HEK293 (cell line): ENCODE results near the gene WTAP.

ENCODE experiments used
- BCL11B ChIP-seq: fragments of 450-650 bp; formaldehyde crosslinking; IDR thresholded peaks from 2 replicates; pipeline ENCODE4 v1.5.1; 2016; ENCODE audit warnings: low read depth, missing biosample characterization, missing genetic modification characterization
- GLI4 ChIP-seq: fragments of 450-650 bp; formaldehyde crosslinking; IDR thresholded peaks from 2 replicates; pipeline ENCODE4 v1.5.1; 2016; ENCODE audit warnings: missing biosample characterization, missing genetic modification characterization
- KLF7 ChIP-seq: fragments of 450-650 bp; formaldehyde crosslinking; IDR thresholded peaks from 2 replicates; pipeline ENCODE4 v1.5.1; 2016; ENCODE audit warnings: missing biosample characterization, missing genetic modification characterization, borderline replicate concordance
- YY1 ChIP-seq: fragments of 450-650 bp; formaldehyde crosslinking; IDR thresholded peaks from 2 replicates; pipeline ENCODE4 v1.5.1; 2018; ENCODE audit warnings: missing biosample characterization, missing genetic modification characterization
- ZNF2 ChIP-seq: fragments of 450-650 bp; formaldehyde crosslinking; IDR thresholded peaks from 2 replicates; pipeline ENCODE4 v1.5.1; 2016; ENCODE audit warnings: missing biosample characterization, missing genetic modification characterization
- TF ChIP-seq, protein P1 (sequence below): fragments of 450-650 bp; formaldehyde crosslinking; IDR thresholded peaks from 2 replicates; pipeline ENCODE4 v1.5.1; 2016; ENCODE audit warnings: missing biosample characterization, missing genetic modification characterization
- TF ChIP-seq, protein P2 (sequence below): fragments of 450-650 bp; formaldehyde crosslinking; IDR thresholded peaks from 2 replicates; pipeline ENCODE4 v1.5.1; 2016; ENCODE audit warnings: missing biosample characterization, missing genetic modification characterization
- TF ChIP-seq, protein P3 (sequence below): fragments of 450-650 bp; formaldehyde crosslinking; IDR thresholded peaks from 2 replicates; pipeline ENCODE4 v1.5.1; 2016; ENCODE audit warnings: missing biosample characterization, missing genetic modification characterization

DNA sequence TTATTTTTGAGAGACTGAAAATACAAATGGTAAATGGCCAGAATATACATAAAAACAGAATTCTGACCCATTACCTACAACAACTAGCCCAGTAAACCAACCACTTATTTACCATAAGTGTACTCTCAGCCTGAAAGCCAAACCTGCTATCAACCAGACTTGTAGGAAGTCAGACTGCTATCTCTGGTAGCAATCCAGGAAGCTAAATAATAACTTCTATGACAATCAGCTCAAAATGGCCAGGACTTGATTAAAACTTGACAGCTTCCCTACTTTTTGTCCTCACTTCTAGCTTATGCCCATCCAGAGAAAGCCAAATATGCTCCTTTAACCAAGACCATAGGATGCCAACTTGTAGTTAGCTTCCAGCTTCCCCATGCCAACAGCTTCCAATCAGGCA lies 4.7 kb upstream of the WTAP start:
- TF ChIP-seq BCL11B: no peak
- TF ChIP-seq, protein P1, sequence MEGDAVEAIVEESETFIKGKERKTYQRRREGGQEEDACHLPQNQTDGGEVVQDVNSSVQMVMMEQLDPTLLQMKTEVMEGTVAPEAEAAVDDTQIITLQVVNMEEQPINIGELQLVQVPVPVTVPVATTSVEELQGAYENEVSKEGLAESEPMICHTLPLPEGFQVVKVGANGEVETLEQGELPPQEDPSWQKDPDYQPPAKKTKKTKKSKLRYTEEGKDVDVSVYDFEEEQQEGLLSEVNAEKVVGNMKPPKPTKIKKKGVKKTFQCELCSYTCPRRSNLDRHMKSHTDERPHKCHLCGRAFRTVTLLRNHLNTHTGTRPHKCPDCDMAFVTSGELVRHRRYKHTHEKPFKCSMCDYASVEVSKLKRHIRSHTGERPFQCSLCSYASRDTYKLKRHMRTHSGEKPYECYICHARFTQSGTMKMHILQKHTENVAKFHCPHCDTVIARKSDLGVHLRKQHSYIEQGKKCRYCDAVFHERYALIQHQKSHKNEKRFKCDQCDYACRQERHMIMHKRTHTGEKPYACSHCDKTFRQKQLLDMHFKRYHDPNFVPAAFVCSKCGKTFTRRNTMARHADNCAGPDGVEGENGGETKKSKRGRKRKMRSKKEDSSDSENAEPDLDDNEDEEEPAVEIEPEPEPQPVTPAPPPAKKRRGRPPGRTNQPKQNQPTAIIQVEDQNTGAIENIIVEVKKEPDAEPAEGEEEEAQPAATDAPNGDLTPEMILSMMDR (tag by site-specific recombination): no peak
- no peak for TF ChIP-seq YY1 (tag by site-specific recombination)
- TF ChIP-seq, protein P2, sequence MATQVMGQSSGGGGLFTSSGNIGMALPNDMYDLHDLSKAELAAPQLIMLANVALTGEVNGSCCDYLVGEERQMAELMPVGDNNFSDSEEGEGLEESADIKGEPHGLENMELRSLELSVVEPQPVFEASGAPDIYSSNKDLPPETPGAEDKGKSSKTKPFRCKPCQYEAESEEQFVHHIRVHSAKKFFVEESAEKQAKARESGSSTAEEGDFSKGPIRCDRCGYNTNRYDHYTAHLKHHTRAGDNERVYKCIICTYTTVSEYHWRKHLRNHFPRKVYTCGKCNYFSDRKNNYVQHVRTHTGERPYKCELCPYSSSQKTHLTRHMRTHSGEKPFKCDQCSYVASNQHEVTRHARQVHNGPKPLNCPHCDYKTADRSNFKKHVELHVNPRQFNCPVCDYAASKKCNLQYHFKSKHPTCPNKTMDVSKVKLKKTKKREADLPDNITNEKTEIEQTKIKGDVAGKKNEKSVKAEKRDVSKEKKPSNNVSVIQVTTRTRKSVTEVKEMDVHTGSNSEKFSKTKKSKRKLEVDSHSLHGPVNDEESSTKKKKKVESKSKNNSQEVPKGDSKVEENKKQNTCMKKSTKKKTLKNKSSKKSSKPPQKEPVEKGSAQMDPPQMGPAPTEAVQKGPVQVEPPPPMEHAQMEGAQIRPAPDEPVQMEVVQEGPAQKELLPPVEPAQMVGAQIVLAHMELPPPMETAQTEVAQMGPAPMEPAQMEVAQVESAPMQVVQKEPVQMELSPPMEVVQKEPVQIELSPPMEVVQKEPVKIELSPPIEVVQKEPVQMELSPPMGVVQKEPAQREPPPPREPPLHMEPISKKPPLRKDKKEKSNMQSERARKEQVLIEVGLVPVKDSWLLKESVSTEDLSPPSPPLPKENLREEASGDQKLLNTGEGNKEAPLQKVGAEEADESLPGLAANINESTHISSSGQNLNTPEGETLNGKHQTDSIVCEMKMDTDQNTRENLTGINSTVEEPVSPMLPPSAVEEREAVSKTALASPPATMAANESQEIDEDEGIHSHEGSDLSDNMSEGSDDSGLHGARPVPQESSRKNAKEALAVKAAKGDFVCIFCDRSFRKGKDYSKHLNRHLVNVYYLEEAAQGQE: no peak
- no peak for TF ChIP-seq GLI4 (tag by site-specific recombination)
- TF ChIP-seq KLF7 (tag by site-specific recombination): no peak
- TF ChIP-seq, protein P3, sequence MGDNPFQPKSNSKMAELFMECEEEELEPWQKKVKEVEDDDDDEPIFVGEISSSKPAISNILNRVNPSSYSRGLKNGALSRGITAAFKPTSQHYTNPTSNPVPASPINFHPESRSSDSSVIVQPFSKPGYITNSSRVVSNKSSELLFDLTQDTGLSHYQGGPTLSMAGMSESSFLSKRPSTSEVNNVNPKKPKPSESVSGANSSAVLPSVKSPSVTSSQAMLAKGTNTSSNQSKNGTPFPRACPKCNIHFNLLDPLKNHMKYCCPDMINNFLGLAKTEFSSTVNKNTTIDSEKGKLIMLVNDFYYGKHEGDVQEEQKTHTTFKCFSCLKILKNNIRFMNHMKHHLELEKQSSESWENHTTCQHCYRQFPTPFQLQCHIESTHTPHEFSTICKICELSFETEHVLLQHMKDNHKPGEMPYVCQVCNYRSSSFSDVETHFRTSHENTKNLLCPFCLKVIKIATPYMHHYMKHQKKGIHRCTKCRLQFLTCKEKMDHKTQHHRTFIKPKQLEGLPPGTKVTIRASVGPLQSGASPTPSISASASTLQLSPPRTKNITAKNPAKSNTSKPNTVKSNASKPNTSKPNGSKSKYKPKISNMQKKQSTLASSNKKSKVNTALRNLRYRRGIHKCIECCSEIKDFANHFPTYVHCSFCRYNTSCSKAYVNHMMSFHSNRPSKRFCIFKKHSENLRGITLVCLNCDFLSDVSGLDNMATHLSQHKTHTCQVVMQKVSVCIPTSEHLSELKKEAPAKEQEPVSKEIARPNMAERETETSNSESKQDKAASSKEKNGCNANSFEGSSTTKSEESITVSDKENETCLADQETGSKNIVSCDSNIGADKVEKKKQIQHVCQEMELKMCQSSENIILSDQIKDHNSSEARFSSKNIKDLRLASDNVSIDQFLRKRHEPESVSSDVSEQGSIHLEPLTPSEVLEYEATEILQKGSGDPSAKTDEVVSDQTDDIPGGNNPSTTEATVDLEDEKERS (tag by site-specific recombination): no peak
- no peak for TF ChIP-seq ZNF2 (tag by site-specific recombination)
